ENCODE results near the gene ROR1.

GRCh38 chr1:63845346-63845745, 71.5 kb downstream of the ROR1 start:
- TF ChIP-seq TAF1 (IDR thresholded peaks at IDR 0.05; ENCODE audit: borderline replicate concordance, insufficient read depth, low read length) (no peak), SIN3A (IDR thresholded peaks at IDR 0.05; ENCODE audit: borderline replicate concordance, insufficient read depth, low read length) (no peak)
